HCT116 (cell line): ENCODE data around the gene NR6A1.

ENCODE experiments used
- EZH2 ChIP-seq: fragments of 200-600 bp; sonication (generic); IDR thresholded peaks from 2 replicates; pipeline ENCODE4 v1.6.1; 2017; ENCODE audit warnings: antibody characterized with exemption, mixed run types
- POLR2A ChIP-seq: IDR thresholded peaks from 2 replicates; pipeline ENCODE4 v1.7.0; 2011; ENCODE audit warnings: borderline replicate concordance; ENCODE audit not compliant: insufficient read depth, insufficient read length; ENCODE audit errors: extremely low read depth
- POLR2AphosphoS5 ChIP-seq: IDR thresholded peaks from 2 replicates; pipeline ENCODE4 v1.6.1; 2011; ENCODE audit warnings: mild to moderate bottlenecking, low read depth, low read length, moderate library complexity
- SIN3A ChIP-seq: IDR thresholded peaks from 2 replicates; pipeline ENCODE4 v1.6.1; 2012; ENCODE audit warnings: low read depth
- SP1 ChIP-seq: IDR thresholded peaks from 2 replicates; pipeline ENCODE4 v1.6.1; 2012; ENCODE audit warnings: low read depth
- ZBTB33 ChIP-seq: IDR thresholded peaks from 2 replicates; pipeline ENCODE4 v1.6.1; 2011; ENCODE audit warnings: mild to moderate bottlenecking, low read length, moderate library complexity; ENCODE audit not compliant: insufficient replicate concordance; ENCODE audit errors: extremely low read depth
- ZNF274 ChIP-seq: fragments of 200-500 bp; sonication (Bioruptor generic); IDR thresholded peaks from 2 replicates; pipeline ENCODE4 v1.6.1; 2014; ENCODE audit warnings: mild to moderate bottlenecking, low read depth, low read length, inconsistent platforms
- TF ChIP-seq, protein P1 (sequence below), 3 experiments: fragments of 200-600 bp in 1 of 3; sonication (generic) in 1 of 3; IDR thresholded peaks in 2 of 3; conservative IDR thresholded peaks in 1 of 3; 2 replicates each; pipeline ENCODE4 v1.5.1; 2012 to 2017; ENCODE audit warnings: low read depth in 2 of 3, low read length in 2 of 3, antibody characterized with exemption in 1 of 3, borderline replicate concordance in 1 of 3, control low read depth in 1 of 3, mild to moderate bottlenecking in 1 of 3, mixed read lengths in 1 of 3, mixed run types in 1 of 3, moderate library complexity in 1 of 3; ENCODE audit not compliant: insufficient read depth in 1 of 3

DNA sequence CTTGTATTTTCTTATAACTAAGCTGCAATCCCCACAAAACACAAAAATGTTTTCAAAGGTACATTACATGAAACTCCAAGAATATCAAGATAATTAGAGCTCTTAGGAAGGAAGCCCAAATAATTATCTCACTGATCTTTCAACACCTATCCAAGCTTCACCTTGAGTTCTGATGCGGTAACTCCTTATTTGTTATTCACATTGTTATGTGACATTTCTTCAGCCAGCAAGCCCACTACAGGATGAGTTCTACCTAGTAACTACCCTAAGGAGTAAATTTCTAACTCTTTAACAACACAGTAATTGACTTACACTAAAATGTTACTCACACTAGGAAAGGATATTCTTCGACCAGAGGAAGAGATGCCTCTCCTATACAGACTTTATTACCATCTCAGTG is 9.9 kb downstream of the NR6A1 start:
- TF ChIP-seq, protein P1, sequence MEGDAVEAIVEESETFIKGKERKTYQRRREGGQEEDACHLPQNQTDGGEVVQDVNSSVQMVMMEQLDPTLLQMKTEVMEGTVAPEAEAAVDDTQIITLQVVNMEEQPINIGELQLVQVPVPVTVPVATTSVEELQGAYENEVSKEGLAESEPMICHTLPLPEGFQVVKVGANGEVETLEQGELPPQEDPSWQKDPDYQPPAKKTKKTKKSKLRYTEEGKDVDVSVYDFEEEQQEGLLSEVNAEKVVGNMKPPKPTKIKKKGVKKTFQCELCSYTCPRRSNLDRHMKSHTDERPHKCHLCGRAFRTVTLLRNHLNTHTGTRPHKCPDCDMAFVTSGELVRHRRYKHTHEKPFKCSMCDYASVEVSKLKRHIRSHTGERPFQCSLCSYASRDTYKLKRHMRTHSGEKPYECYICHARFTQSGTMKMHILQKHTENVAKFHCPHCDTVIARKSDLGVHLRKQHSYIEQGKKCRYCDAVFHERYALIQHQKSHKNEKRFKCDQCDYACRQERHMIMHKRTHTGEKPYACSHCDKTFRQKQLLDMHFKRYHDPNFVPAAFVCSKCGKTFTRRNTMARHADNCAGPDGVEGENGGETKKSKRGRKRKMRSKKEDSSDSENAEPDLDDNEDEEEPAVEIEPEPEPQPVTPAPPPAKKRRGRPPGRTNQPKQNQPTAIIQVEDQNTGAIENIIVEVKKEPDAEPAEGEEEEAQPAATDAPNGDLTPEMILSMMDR (IDR thresholded peaks at IDR 0.05 in 2 of 3, conservative IDR thresholded peaks at IDR 0.05 in 1 of 3; ENCODE audit: borderline replicate concordance in 1 of 3, insufficient read depth in 1 of 3, low read depth in 2 of 3, low read length in 2 of 3) = no peak
- TF ChIP-seq ZBTB33 (no peak), SIN3A (no peak), ZNF274 (no peak), POLR2AphosphoS5 (no peak), SP1 (no peak), POLR2A (no peak), EZH2 (no peak)
